Stomach (tissue), 9 donors: ENCODE measurements around the gene ZNF827. TPM values are rescaled to one million over a fixed set of nuclear protein-coding genes. Genes with fewer than 3 reads are reported as not detected.

Source experiments
- DNase-seq, 2 donors: peaks; one replicate each; pipeline versions ENCODE4 v3.0.0 to v3.0.0-alpha.2; 2013 to 2019
- H3K27ac ChIP-seq, 5 donors: fragments of 200-600 bp in 4 of 5; sonication (generic) in 4 of 5; one replicate each; pipeline ENCODE4 v1.5.1; 2013 to 2019; ENCODE audit warnings: mild to moderate bottlenecking in 1 of 5, moderate library complexity in 1 of 5
- H3K27me3 ChIP-seq, 3 donors: fragments of 200-600 bp; sonication (generic); one replicate each; pipeline ENCODE4 v1.5.1; 2017 to 2019; ENCODE audit warnings: mixed run types in 1 of 3
- H3K36me3 ChIP-seq, 4 donors: fragments of 200-600 bp; sonication (generic); 1 replicate in 3 of 4; 2 replicates in 1 of 4; pipeline ENCODE4 v1.5.1; 2016 to 2019
- H3K4me1 ChIP-seq, 4 donors: fragments of 200-600 bp; sonication (generic); one replicate each; pipeline ENCODE4 v1.5.1; 2016 to 2019
- H3K4me3 ChIP-seq, 4 donors: fragments of 200-600 bp; sonication (generic) in 3 of 4; one replicate each; pipeline ENCODE4 v1.5.1; 2016 to 2019; ENCODE audit warnings: mild to moderate bottlenecking in 1 of 4
- H3K9me3 ChIP-seq, 4 donors: fragments of 200-600 bp; sonication (generic); one replicate each; pipeline ENCODE4 v1.5.1; 2016 to 2019
- CTCF ChIP-seq, 7 experiments: fragments of 450-650 bp in 4 of 7; fragments of 200-600 bp in 3 of 7; sonication (generic) in 3 of 7; IDR thresholded peaks; one replicate each; pipeline ENCODE4 v1.5.1; 2016 to 2019; ENCODE audit warnings: antibody characterized with exemption in 7 of 7, control low read depth in 2 of 7, mild to moderate bottlenecking in 1 of 7
- EP300 ChIP-seq: sonication (generic); formaldehyde crosslinking; IDR thresholded peaks from one replicate; pipeline ENCODE4 v1.6.1; 2017; ENCODE audit warnings: antibody characterized with exemption
- POLR2A ChIP-seq, 4 donors: fragments of 450-650 bp; IDR thresholded peaks; one replicate each; pipeline ENCODE4 v1.6.1; 2016; ENCODE audit warnings: antibody characterized with exemption in 4 of 4, control low read depth in 2 of 4, mild to moderate bottlenecking in 1 of 4, moderate library complexity in 1 of 4
- POLR2AphosphoS5 ChIP-seq, 3 donors: sonication (generic); formaldehyde crosslinking; IDR thresholded peaks; one replicate each; pipeline ENCODE4 v1.6.1; 2016; ENCODE audit warnings: antibody characterized with exemption in 3 of 3
- WGBS, 5 donors: extraction: QIAGEN DNeasy Blood & Tissue Kit in 3 of 5; methylation state at CpG; one replicate each; pipeline versions ENCODE4 v1.1.5 to v1.1.7; 2013 to 2018; 5-methylcytosine and 5-hydroxymethylcytosine counted together
- intact Hi-C: fragments of 100-400 bp; cut with DNase I; formaldehyde crosslinking; loops from one replicate; pipeline ENCODE4 v1.15.1; 2023; ENCODE audit warnings: low total_unique reads
- polyA plus RNA-seq, 3 donors: library from polyadenylated mRNA; stranded (reverse); fragments of 200-250 nt; gene quantifications; one replicate each; pipeline ENCODE4 v1.2.3, GENCODE V29; 2013
- total RNA-seq, 5 donors: library from RNA; depleted of rRNA; stranded (reverse); fragments of >200 nt; gene quantifications; one replicate each; pipeline versions ENCODE4 v1.1.0 to v1.2.3, GENCODE V29; 2014 to 2016
- donor health status: healthy with polysubstance abuse.
- donor health status: Bipolar disorder and iron deficiency.
- donor health status: healthy.

ZNF827 gene
- total and polyA plus RNA-seq, 8 donors, result 1.7 to 109 (median 13.5) TPM

DNA sequence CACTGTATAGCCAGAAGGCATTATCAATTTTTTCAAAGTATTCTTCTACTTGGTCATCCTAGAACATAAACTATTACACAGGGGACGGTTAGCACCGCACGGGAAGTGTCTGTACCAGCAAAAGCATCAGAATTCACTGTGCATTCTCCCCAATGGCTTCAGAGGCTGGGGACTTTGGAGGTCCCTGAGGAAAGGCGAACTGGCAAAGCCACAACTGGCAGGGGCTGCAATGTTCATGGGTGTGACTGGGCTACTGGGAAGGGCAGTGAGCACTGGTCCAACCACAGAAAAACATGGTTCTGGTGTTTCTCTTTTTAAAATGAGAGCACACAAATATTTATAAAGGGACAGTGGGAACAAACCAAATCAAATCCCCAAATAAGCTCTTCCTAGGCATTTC lies 175.2 kb downstream of the ZNF827 start:
- no peak overlapping the region for H3K4me3 ChIP-seq
- H3K36me3 ChIP-seq, result peaks cover 29 to 76% (median 67%) of the 10 kb centered on the region in 4 donors
- H3K4me1 ChIP-seq, result no peaks in the 10 kb centered on the region
- H3K27ac ChIP-seq, result no peak overlapping the region
- intact Hi-C loops, result no loop called here
- WGBS, 5 donors, result 77 to 91% (median 87%) methylated on average over 4 of the region's 4 CpGs
- no peak for TF ChIP-seq EP300
- H3K27me3 ChIP-seq, result no peaks in the 10 kb centered on the region
- no peak for DNase-seq
- H3K9me3 ChIP-seq, result no peaks in the 10 kb centered on the region

DNA sequence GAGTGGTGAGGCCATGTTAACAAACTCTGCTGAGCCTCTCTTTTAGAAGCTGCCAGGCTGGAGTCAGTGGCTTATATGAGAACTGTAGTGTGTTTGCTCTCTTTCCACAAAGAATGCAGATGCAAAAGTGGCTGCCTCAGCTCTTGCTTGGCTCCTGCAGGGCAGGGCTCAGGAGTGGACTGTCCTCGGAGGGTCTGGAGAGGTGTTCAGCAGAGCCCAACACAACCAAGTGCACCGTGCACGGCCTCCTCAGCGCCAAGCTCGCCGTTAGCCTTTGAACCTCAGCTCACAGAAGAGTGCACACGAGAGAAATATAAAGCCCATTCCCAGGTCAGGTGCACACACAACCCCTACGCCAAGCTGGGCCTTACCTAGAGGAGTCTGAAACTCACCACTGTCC lies 175.9 kb downstream of the ZNF827 start:
- Histone ChIP-seq H3K27me3 (no peaks in the 10 kb centered on the region), H3K36me3 (peaks cover 29 to 76% (median 65%) of the 10 kb centered on the region in 4 donors), H3K4me1 (no peaks in the 10 kb centered on the region), H3K9me3 (no peaks in the 10 kb centered on the region), H3K27ac (no peak overlapping the region), H3K4me3 (no peak overlapping the region)
- TF ChIP-seq POLR2A (IDR thresholded peaks at IDR 0.05), result no peak
- no peak for TF ChIP-seq CTCF (IDR thresholded peaks at IDR 0.05)
- no peak for TF ChIP-seq EP300
- TF ChIP-seq POLR2AphosphoS5 (IDR thresholded peaks at IDR 0.05), result no peak
- DNase-seq, result no peak
- 94 to 98% (median 95%) methylated on average over 6 to 8 of the region's 8 CpGs for WGBS, 5 donors
- intact Hi-C loops, result no loop called here

GRCh38 chr4:145760961-145761929 lies 177.4 kb downstream of the ZNF827 start:
- 95 to 99% (median 97%) methylated on average over 39 to 49 of the region's 49 CpGs for WGBS, 5 donors
- no peaks in the 10 kb centered on the region for H3K27me3 ChIP-seq
- no peaks in the 10 kb centered on the region for H3K4me1 ChIP-seq
- H3K9me3 ChIP-seq, result no peaks in the 10 kb centered on the region
- no peak overlapping the region for H3K27ac ChIP-seq
- DNase-seq, result no peak
- intact Hi-C loops, result no loop called here
- no peak overlapping the region for H3K4me3 ChIP-seq
- H3K36me3 ChIP-seq, result peaks cover 29 to 73% (median 61%) of the 10 kb centered on the region in 4 donors
- TF ChIP-seq EP300 (no peak), POLR2AphosphoS5 (IDR thresholded peaks at IDR 0.05) (no peak), CTCF (IDR thresholded peaks at IDR 0.05) (no peak), POLR2A (IDR thresholded peaks at IDR 0.05) (no peak)

DNA sequence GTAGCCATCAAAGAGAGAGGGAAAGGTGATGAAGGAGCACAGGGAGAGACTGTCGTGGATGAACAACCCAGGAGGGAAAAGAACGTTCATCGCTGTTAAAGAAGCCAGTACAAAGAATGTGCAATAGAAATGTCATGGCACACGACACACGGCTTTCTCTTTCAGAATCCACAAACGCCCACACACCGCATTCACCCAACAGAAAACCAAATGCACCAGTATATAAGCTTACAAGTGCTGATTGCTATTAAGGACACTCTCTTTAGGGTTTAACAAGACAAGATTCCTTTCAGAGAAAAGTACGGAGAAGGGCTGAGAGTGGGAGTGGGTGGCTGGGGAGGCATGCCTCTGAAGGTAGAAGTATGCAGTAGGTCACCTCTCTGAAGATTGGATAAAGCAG lies 178.4 kb downstream of the ZNF827 start:
- no peak for TF ChIP-seq EP300
- no peak for TF ChIP-seq POLR2AphosphoS5 (IDR thresholded peaks at IDR 0.05)
- no peak for TF ChIP-seq POLR2A (IDR thresholded peaks at IDR 0.05)
- no peak for TF ChIP-seq CTCF (IDR thresholded peaks at IDR 0.05)
- Histone ChIP-seq H3K9me3 (no peaks in the 10 kb centered on the region), H3K27me3 (no peaks in the 10 kb centered on the region), H3K36me3 (peaks cover 23 to 62% (median 53%) of the 10 kb centered on the region in 4 donors), H3K4me3 (no peak overlapping the region), H3K4me1 (no peaks in the 10 kb centered on the region), H3K27ac (no peak overlapping the region)
- intact Hi-C loops, result no loop called here
- WGBS, 5 donors, result 91 to 98% (median 96%) methylated on average over 8 of the region's 8 CpGs
- DNase-seq, result no peak

- 71 to 88% (median 85%) methylated on average over 1 of the region's 1 CpG for WGBS, 5 donors
- no peaks in the 10 kb centered on the region for H3K4me1 ChIP-seq
- no peak for DNase-seq
Observed at GRCh38 chr4:145757188-145757587, 181.4 kb downstream of the ZNF827 start.

More at GRCh38 chr4:145757188-145757587, 181.4 kb downstream of the ZNF827 start:
- Histone ChIP-seq H3K36me3 (peaks cover 11 to 34% (median 25%) of the 10 kb centered on the region in 4 donors), H3K4me3 (no peak overlapping the region), H3K9me3 (no peaks in the 10 kb centered on the region), H3K27ac (no peak overlapping the region), H3K27me3 (no peaks in the 10 kb centered on the region)
- intact Hi-C loops, result no loop called here
- TF ChIP-seq POLR2A (IDR thresholded peaks at IDR 0.05) (no peak), POLR2AphosphoS5 (IDR thresholded peaks at IDR 0.05) (no peak), CTCF (IDR thresholded peaks at IDR 0.05) (no peak), EP300 (no peak)
